Activated T-helper 1 cell treated with anti-CD3 and anti-CD28 coated beads, Interleukin-12 subunit alpha, Interleukin-12 subunit beta, Interleukin-2, Interleukin-4 antibody, amounts not matched to agents 30 ng/mL and 10 ng/mL and 1 ng/mL, durations not matched to agents 14 hours and 24 hours and 36 hours (primary cell): ENCODE results near the gene REM2. TPM values are rescaled to one million over a fixed set of nuclear protein-coding genes. Genes with fewer than 3 reads are reported as not detected.
A peak's percentile ranks its signal among the peaks of the same experiment; 100 is the strongest.

Source experiments
- DNase-seq: peaks from one replicate; pipeline ENCODE4 v3.0.0; 2021; ENCODE audit warnings: low spot score
- H3K27ac Mint-ChIP-seq: one replicate; pipeline ENCODE4 v1.8.0; 2021; ENCODE audit warnings: mild to moderate bottlenecking, mixed read lengths
- H3K27me3 Mint-ChIP-seq: one replicate; pipeline ENCODE4 v1.8.0; 2022; ENCODE audit warnings: mild to moderate bottlenecking, moderate library complexity, mixed read lengths; ENCODE audit not compliant: insufficient read depth
- H3K36me3 Mint-ChIP-seq: one replicate; pipeline ENCODE4 v1.8.0; 2021; ENCODE audit warnings: low read depth, mixed read lengths
- H3K4me1 Mint-ChIP-seq: one replicate; pipeline ENCODE4 v1.8.0; 2021; ENCODE audit warnings: low read depth, mixed read lengths
- H3K4me3 Mint-ChIP-seq: one replicate; pipeline ENCODE4 v1.8.0; 2021; ENCODE audit warnings: mild to moderate bottlenecking, moderate library complexity, mixed read lengths
- H3K9me3 Mint-ChIP-seq: one replicate; pipeline ENCODE4 v1.8.0; 2021; ENCODE audit warnings: mixed read lengths
- intact Hi-C: fragments of 100-400 bp; cut with micrococcal nuclease; formaldehyde crosslinking; loops from one replicate; pipeline ENCODE4 v1.15.1; 2024
- total RNA-seq: library from RNA; stranded (reverse); gene quantifications from 2 replicates; pipeline ENCODE4 v1.2.3, GENCODE V29; 2022

REM2 gene
- total RNA-seq, 1 donor from 2014 or later: 0.39 TPM

DNA sequence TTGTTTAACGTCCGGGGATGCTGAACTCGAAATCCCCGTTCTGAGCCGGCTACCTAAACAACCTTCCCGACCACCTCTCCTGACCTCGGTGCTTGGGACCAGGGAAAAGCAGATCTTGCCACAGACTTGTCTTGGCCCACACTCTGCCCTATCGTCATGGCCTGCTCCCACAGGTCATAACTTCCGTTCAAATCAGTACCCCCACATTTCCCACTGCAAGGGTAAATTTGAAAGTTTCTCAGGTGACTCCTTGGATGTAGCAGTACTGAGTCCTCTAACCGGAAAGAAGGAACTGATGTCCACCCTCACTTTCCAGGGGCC lies 36.5 kb downstream of the REM2 start:
- Mint-ChIP-seq H3K27me3 (peaks cover 4% of the 10 kb centered on the region), H3K9me3 (no peaks in the 10 kb centered on the region), H3K36me3 (peaks cover 46% of the 10 kb centered on the region), H3K4me1 (peaks cover 54% of the 10 kb centered on the region), H3K27ac (peak overlapping the region; percentile 100), H3K4me3 (peak overlapping the region; percentile 95)
- intact Hi-C loops: loop anchor here (1.0 to 5.0 kb wide), 14 partner anchors 10 to 1651 kb away; partner anchors contain the start of genes ACIN1, C14orf119, DAD1 and HAUS4
- no peak for DNase-seq

DNA sequence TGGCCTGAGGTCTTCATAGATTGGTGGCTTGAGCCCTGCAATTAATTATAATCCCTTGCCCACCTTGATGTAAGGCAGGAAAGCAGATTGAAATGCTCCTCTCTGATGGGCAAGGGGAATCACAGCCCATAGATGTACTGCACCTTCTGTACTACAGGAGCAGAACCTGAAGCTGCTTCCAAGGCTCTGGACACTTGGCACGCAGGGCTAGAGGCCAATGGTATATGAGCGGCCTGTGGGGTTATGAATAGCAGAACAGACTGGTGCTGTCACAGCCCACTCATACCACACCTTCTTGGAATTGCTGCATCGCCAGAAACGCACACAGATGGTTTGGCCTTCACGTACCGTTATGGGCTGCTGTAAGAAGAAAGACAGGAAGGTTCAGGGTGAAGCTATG lies 37.7 kb downstream of the REM2 start:
- peaks cover 50% of the 10 kb centered on the region for H3K36me3 Mint-ChIP-seq
- peaks cover 44% of the 10 kb centered on the region for H3K4me1 Mint-ChIP-seq
- no peaks in the 10 kb centered on the region for H3K9me3 Mint-ChIP-seq
- H3K27me3 Mint-ChIP-seq: peaks cover 4% of the 10 kb centered on the region
- no peak for DNase-seq
- intact Hi-C loops: no loop called here
- no peak overlapping the region for H3K27ac Mint-ChIP-seq
- no peak overlapping the region for H3K4me3 Mint-ChIP-seq

DNA sequence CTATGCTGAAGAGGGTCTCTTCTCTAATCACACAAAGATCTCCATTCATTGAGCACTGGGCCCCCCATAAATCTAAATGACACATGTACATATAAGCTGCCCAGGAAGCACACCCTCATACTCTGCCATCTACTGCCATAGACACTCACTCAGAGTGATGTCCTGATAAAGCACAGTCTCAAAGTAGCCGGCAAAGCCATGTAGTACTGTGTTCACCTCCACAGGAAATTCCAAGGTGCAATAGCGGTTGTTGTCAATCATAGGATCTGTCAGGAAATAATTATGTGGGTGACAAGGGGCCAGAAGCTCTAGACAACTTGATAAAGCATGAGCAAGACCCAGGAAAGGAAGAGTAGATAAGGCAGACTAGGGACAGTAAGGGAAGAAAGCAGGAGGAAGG lies 39.3 kb downstream of the REM2 start:
- intact Hi-C loops: no loop called here
- Mint-ChIP-seq H3K27ac (no peak overlapping the region), H3K4me3 (no peak overlapping the region), H3K36me3 (peaks cover 63% of the 10 kb centered on the region), H3K9me3 (no peaks in the 10 kb centered on the region), H3K27me3 (peaks cover 4% of the 10 kb centered on the region), H3K4me1 (peaks cover 54% of the 10 kb centered on the region)
- DNase-seq: no peak

DNA sequence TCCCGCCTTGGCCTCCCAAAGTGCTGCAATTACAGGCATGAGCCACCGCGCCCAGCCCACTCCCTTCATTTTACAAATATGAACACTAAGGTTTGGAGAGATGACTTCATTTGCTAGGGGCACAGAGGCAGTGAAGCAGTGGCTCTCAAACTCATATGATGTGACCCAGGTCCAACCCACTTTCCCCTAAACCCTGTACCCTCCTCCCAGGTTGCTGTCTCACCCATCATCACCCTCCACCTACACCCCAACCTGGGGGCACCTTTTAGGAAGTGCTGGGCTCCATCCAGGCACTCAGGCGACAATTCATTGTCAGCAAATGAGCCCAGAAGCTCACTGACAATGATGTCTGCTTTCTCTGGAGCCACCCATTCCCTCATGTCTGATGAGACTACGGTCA lies 40.7 kb downstream of the REM2 start:
- intact Hi-C loops: no loop called here
- DNase-seq: no peak
- Mint-ChIP-seq H3K4me1 (peaks cover 59% of the 10 kb centered on the region), H3K9me3 (no peaks in the 10 kb centered on the region), H3K36me3 (peaks cover 61% of the 10 kb centered on the region), H3K27me3 (peaks cover 4% of the 10 kb centered on the region), H3K4me3 (no peak overlapping the region), H3K27ac (no peak overlapping the region)

DNA sequence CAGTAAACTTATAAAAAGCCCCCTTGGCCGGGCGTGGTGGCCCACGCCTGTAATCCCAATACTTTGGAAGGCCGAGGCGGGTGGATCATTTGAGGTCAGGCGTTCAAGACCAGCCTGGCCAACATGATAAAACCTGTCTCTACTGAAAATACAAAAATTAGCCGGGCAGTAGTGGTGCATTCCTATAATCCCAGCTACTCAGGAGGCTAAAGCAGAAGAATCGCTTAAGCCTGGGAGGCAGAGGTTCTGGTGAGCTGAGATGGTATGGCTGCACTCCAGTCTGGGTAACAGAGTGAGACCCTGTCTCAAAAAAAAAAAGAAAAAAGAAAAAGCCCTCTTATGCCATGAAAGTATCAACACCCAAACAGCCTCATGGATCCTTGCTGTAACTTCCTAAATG lies 42.5 kb downstream of the REM2 start:
- Mint-ChIP-seq H3K27ac (no peak overlapping the region), H3K27me3 (no peaks in the 10 kb centered on the region), H3K4me3 (no peak overlapping the region), H3K4me1 (peaks cover 42% of the 10 kb centered on the region), H3K36me3 (peaks cover 49% of the 10 kb centered on the region), H3K9me3 (no peaks in the 10 kb centered on the region)
- intact Hi-C loops: no loop called here
- no peak for DNase-seq

DNA sequence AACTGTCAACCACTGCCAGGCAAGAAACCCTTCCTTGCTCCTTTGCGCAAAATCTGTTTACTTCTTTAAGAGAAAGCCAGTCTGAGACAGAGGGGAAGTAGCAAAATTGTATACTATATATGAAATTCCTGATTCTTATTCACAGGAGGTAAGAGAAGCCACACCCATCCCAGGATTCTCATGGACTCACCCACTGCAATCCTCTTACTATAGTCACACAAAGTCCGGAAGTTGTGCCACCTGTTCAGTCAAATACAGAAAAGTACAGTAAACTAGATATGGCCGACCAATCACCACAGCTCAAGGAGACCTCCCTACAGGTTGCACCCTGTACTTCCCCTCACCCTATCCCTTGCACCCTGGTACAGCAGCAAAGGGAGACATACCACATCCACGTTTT lies 43.3 kb downstream of the REM2 start:
- H3K27ac Mint-ChIP-seq: no peak overlapping the region
- peaks cover 34% of the 10 kb centered on the region for H3K4me1 Mint-ChIP-seq
- DNase-seq: no peak
- no peak overlapping the region for H3K4me3 Mint-ChIP-seq
- intact Hi-C loops: no loop called here
- peaks cover 42% of the 10 kb centered on the region for H3K36me3 Mint-ChIP-seq
- no peaks in the 10 kb centered on the region for H3K9me3 Mint-ChIP-seq
- no peaks in the 10 kb centered on the region for H3K27me3 Mint-ChIP-seq

DNA sequence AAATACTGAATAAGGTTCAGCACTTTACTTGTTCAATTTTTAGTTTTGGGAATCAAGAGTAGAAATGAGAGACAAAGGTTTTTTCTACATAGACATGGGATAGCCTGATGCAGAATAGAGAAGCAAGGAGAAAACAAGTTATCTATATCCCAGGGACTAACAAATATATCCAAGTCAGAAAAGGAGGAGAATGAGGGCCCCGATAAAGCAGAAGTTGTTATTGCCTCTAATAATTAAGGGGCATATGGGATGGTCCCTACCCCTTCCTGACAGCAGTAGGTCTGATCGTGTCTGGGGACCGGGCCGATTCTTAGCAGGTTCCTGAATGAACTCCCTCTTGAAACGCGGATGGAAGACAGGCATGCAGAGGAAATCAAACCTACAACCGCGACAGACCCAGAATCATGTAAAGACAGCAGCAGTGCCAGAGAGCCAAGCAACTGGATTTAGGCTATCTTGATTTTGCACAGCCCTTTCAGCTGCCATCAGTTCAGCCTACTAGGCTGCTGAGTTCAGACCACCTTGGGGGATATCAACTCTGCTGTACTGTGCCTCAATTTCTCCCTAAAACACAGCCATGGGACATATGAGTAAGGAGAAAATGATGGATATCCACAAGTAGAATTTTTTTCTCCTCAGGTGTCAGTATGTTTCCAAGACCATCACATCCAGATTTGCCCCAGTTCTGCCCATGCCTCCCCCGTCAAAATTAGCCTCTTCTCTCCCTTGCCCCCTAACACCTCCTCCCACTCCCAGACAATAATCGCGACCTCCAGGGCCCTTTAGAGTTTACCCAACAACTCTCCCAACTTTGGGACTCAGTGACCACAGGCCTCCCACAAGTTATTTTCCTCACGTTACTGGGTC lies 45.4 kb downstream of the REM2 start:
- H3K36me3 Mint-ChIP-seq: peaks cover 32% of the 10 kb centered on the region
- no peaks in the 10 kb centered on the region for H3K9me3 Mint-ChIP-seq
- no peak overlapping the region for H3K27ac Mint-ChIP-seq
- DNase-seq: no peak
- no peak overlapping the region for H3K4me3 Mint-ChIP-seq
- H3K27me3 Mint-ChIP-seq: no peaks in the 10 kb centered on the region
- H3K4me1 Mint-ChIP-seq: peaks cover 32% of the 10 kb centered on the region
- intact Hi-C loops: loop anchor here (1.0 kb wide), 10 partner anchors 9 to 1472 kb away; partner anchors contain the start of genes ACIN1, C14orf119, CHD8 and HAUS4

DNA sequence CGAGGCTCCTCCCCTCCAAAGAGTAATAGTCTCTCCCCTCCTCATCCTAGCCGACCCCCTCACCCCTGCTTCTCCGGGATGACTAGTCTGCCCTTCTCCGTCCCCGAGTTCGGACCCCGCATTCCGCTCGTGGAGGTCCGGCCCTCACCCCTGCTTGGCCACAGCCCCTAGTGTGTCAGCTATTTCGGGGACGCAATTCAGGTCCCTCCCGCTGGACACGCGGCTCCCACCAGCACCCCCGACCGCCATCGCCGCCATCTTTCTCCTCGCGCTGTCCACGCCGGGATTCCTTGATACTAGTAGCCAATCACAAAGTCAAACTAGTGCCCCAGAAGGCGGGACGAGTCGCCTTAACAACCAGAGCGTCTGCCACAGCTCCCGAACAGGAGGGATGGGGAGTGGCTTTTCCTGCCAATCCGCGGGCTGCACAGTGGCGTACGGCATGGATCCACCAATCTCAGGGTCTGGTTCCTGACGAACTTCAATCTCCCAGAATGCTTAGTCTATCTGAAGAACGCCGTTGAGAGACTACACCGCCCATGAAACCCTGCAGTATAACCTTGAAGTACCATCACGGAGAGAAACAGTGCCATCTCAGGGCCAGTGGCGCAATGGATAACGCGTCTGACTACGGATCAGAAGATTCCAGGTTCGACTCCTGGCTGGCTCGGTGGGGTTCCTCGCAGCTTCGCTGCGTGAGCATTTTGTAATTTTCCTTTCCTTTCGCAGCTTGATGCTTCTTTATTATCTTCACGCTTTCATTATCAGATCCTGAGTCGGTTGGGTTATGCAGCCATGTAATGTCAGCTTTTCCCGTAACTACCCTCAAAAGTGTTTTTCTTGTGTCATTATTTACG lies 46.3 kb downstream of the REM2 start, which contains the start of gene PRMT5:
Gene PRMT5 (minus strand): TSS at position 273 of the 857 bp plus-strand sequence. CDS start 15 bp downstream, at position 258.
- Mint-ChIP-seq H3K4me3 (no peak within 1 kb of the TSS), H3K27me3 (no peaks in the 10 kb centered on the region), H3K27ac (no peak within 1 kb of the TSS), H3K36me3 (peaks cover 26% of the 10 kb centered on the region), H3K9me3 (no peaks in the 10 kb centered on the region), H3K4me1 (peaks cover 32% of the 10 kb centered on the region)
- intact Hi-C loops: loop anchor here (1.0 kb wide), 9 partner anchors 10 to 392 kb away; partner anchors contain the start of genes ACIN1, C14orf119, HAUS4 and PABPN1
- DNase-seq: peak; percentile 95

DNA sequence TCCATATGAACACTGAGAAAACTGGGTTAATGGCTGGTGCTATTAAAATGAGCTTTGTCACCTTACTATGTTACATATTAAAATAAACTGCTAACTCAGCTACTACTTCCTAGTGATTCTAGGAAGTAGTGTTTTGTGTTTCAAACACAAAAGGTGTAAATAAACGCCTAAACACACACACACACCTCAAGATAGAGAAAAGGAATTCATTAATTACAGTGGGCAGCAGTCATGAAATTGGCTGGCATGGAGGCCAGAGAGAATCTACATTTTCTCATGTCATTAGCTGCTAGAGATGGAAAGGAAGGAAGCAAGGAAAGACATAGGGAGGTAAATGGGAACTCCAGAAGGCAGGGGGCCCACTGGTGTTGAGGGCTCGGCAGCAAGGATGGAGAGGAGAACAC lies 46.9 kb downstream of the REM2 start:
- intact Hi-C loops: loop anchor here (1.0 kb wide), 11 partner anchors 11 to 391 kb away; partner anchors contain the start of genes ACIN1, C14orf119, HAUS4 and PABPN1
- peaks cover 20% of the 10 kb centered on the region for H3K36me3 Mint-ChIP-seq

DNA sequence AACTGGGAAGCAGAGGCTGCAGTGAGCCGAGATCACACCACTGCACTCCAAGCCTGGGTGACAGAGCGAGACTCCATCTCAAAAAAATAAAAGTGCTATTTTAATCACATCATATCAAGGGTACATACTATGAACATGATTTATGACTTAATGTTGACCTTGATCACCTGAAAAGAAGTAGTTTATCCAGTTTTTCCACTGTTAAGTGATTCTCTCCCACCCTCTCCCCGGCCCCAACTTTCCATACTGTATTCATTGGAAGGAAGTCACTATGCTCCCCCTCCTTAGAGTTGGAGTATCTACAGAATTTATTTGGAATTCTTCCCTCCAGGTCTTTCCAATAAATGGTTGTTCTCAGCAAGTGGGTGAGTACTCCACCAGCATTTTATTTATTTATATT lies 49.1 kb downstream of the REM2 start:
- intact Hi-C loops: no loop called here
- Mint-ChIP-seq H3K9me3 (no peaks in the 10 kb centered on the region), H3K27ac (no peak overlapping the region), H3K36me3 (peaks cover 5% of the 10 kb centered on the region), H3K4me1 (peaks cover 17% of the 10 kb centered on the region), H3K27me3 (no peaks in the 10 kb centered on the region), H3K4me3 (no peak overlapping the region)
- no peak for DNase-seq

More for the DNA sequence above, 46.9 kb downstream of the REM2 start:
- peaks cover 32% of the 10 kb centered on the region for H3K4me1 Mint-ChIP-seq
- DNase-seq: no peak
- no peak overlapping the region for H3K27ac Mint-ChIP-seq
- H3K9me3 Mint-ChIP-seq: no peaks in the 10 kb centered on the region
- H3K4me3 Mint-ChIP-seq: no peak overlapping the region
- H3K27me3 Mint-ChIP-seq: no peaks in the 10 kb centered on the region

DNA sequence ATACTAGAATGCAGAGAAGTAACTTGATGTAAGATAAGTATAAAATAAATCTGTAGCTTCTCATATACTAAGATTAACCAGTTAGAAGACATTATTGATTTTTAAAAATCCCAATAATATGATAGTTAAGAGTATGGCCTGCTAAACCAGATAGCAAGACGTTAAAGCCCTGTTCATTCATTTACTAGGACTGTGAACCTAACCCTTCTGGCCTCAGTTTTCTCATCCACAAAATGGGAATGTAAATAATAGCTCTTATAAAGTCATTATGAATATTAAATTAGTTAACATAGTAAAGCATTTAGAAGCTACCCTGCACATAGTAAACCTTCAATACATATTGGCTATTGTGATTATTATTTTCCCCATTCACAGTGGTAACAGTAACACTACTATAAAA lies 52.1 kb downstream of the REM2 start:
- DNase-seq: no peak
- intact Hi-C loops: no loop called here
- H3K9me3 Mint-ChIP-seq: no peaks in the 10 kb centered on the region
- H3K27me3 Mint-ChIP-seq: no peaks in the 10 kb centered on the region
- H3K4me1 Mint-ChIP-seq: peaks cover 4% of the 10 kb centered on the region
- no peak overlapping the region for H3K27ac Mint-ChIP-seq
- H3K4me3 Mint-ChIP-seq: no peak overlapping the region
- peaks cover 2% of the 10 kb centered on the region for H3K36me3 Mint-ChIP-seq
